ENCODE measurements around the gene WDR90.

- TF ChIP-seq EP300 (IDR thresholded peaks at IDR 0.05; ENCODE audit: borderline replicate concordance in 1 of 2, control insufficient read depth in 1 of 2, low read depth in 2 of 2, low read length in 2 of 2), result no peak
- no peak for TF ChIP-seq PAX8 (IDR thresholded peaks at IDR 0.05)
- TF ChIP-seq REST (IDR thresholded peaks at IDR 0.05; ENCODE audit: low read depth, low read length), result no peak
- TF ChIP-seq POLR2A (IDR thresholded peaks at IDR 0.05; ENCODE audit: low read depth, low read length), result no peak
Observed at GRCh38 chr16:603933-604332, 45.2 kb upstream of the WDR90 start.
